Activated CD4-positive, alpha-beta T cell treated with anti-CD3 and anti-CD28 coated beads for 36 hours (primary cell): ENCODE results near the gene ABHD17A. TPM values are rescaled to one million over a fixed set of nuclear protein-coding genes. Genes with fewer than 3 reads are reported as not detected.
A peak's percentile ranks its signal among the peaks of the same experiment; 100 is the strongest.

Source experiments
- ATAC-seq: fragments of 200-7000 bp; cut with Tn5 transposase; one replicate; pipeline ENCODE4 v1.10.0; 2021; ENCODE audit warnings: mild to moderate bottlenecking, moderate library complexity
- CTCF ChIA-PET: fragments of 350-600 bp; sonication (Branson Sonifier 250); formaldehyde crosslinking; loops from one replicate; lab custom pipeline; 2021; ENCODE audit warnings: antibody characterized with exemption; lab: Charles Lee
- POLR2A ChIA-PET: fragments of 350-600 bp; sonication (Branson Sonifier 250); formaldehyde crosslinking; loops from one replicate; lab custom pipeline; 2021; ENCODE audit warnings: antibody characterized with exemption, inconsistent platforms; lab: Charles Lee
- DNase-seq: peaks from one replicate; pipeline ENCODE4 v3.0.0-alpha.2; 2020
- H3K27ac Mint-ChIP-seq: one replicate; pipeline ENCODE4 v1.8.0; 2021; ENCODE audit warnings: mixed read lengths
- H3K27me3 Mint-ChIP-seq: one replicate; pipeline ENCODE4 v1.8.0; 2021; ENCODE audit warnings: mixed read lengths
- H3K36me3 Mint-ChIP-seq: one replicate; pipeline ENCODE4 v1.8.0; 2021; ENCODE audit warnings: low read depth, mixed read lengths
- H3K4me1 Mint-ChIP-seq: one replicate; pipeline ENCODE4 v1.8.0; 2021; ENCODE audit warnings: mixed read lengths
- H3K4me3 Mint-ChIP-seq: one replicate; pipeline ENCODE4 v1.8.0; 2021; ENCODE audit warnings: mild to moderate bottlenecking, moderate library complexity, mixed read lengths
- H3K9me3 Mint-ChIP-seq: one replicate; pipeline ENCODE4 v1.8.0; 2021; ENCODE audit warnings: low read depth, mixed read lengths
- intact Hi-C, 2 experiments: fragments of 100-400 bp; cut with DNase I in 1 of 2; cut with micrococcal nuclease in 1 of 2; formaldehyde crosslinking; loops; one replicate each; pipeline versions ENCODE4 v1.14.2 to v1.15.1; 2022 to 2024; cut with DNase I, micrococcal nuclease
- total RNA-seq, 2 experiments: library from RNA; stranded (reverse); gene quantifications; one replicate each; pipeline ENCODE4 v1.2.3, GENCODE V29; 2021

The ABHD17A gene
- total RNA-seq, 2 experiments from 2014 or later: 84.5 to 88.5 TPM

GRCh38 chr19:1845125-1845515, 40.2 kb downstream of the ABHD17A start:
- ChIA-PET POLR2A (interaction anchor here (0.6 to 1.1 kb wide), 4 partner anchors 12 to 631 kb away, joined by 3 to 5 read pairs (median 4); partner anchors contain the start of gene GADD45B), CTCF (interaction anchor here (1.1 to 2.2 kb wide), 2 partner anchors 11 to 19 kb away, joined by 3 to 13 read pairs; no protein-coding TSS in a partner anchor)
- H3K9me3 Mint-ChIP-seq: no peaks in the 10 kb centered on the region
- ATAC-seq (no peak), DNase-seq (no peak)
- intact Hi-C loops: no loop called here
- peaks cover 67% of the 10 kb centered on the region for H3K4me1 Mint-ChIP-seq
- no peak overlapping the region for H3K27ac Mint-ChIP-seq
- H3K4me3 Mint-ChIP-seq: no peak overlapping the region
- peaks cover 11% of the 10 kb centered on the region for H3K36me3 Mint-ChIP-seq
- H3K27me3 Mint-ChIP-seq: no peaks in the 10 kb centered on the region

GRCh38 chr19:1844513-1845124, 40.7 kb downstream of the ABHD17A start:
- peaks cover 63% of the 10 kb centered on the region for H3K4me1 Mint-ChIP-seq
- H3K4me3 Mint-ChIP-seq: no peak overlapping the region
- intact Hi-C loops: no loop called here
- H3K9me3 Mint-ChIP-seq: no peaks in the 10 kb centered on the region
- CTCF ChIA-PET: no interaction called here
- DNase-seq (no peak), ATAC-seq (no peak)
- H3K27ac Mint-ChIP-seq: no peak overlapping the region
- POLR2A ChIA-PET: interaction anchor here (0.6 to 1.1 kb wide), 4 partner anchors 12 to 631 kb away, joined by 3 to 5 read pairs (median 4); partner anchors contain the start of gene GADD45B
- peaks cover 11% of the 10 kb centered on the region for H3K36me3 Mint-ChIP-seq
- H3K27me3 Mint-ChIP-seq: no peaks in the 10 kb centered on the region

GRCh38 chr19:1843646-1844394, 41.5 kb downstream of the ABHD17A start:
- H3K27ac Mint-ChIP-seq: no peak overlapping the region
- ATAC-seq (no peak), DNase-seq (no peak)
- H3K9me3 Mint-ChIP-seq: no peaks in the 10 kb centered on the region
- POLR2A ChIA-PET: no interaction called here
- peaks cover 11% of the 10 kb centered on the region for H3K36me3 Mint-ChIP-seq
- CTCF ChIA-PET: no interaction called here
- no peaks in the 10 kb centered on the region for H3K27me3 Mint-ChIP-seq
- H3K4me3 Mint-ChIP-seq: no peak overlapping the region
- intact Hi-C loops: no loop called here
- peaks cover 57% of the 10 kb centered on the region for H3K4me1 Mint-ChIP-seq

- no peak for ATAC-seq
- no peak overlapping the region for H3K4me3 Mint-ChIP-seq
- peaks cover 55% of the 10 kb centered on the region for H3K4me1 Mint-ChIP-seq
- peaks cover 11% of the 10 kb centered on the region for H3K36me3 Mint-ChIP-seq
- CTCF ChIA-PET: interaction anchor here (0.6 kb wide), 2 partner anchors 30 to 334 kb away, joined by 3 read pairs; no protein-coding TSS in a partner anchor
- POLR2A ChIA-PET: interaction anchor here (0.6 kb wide), 2 partner anchors 13 to 226 kb away, joined by 3 to 7 read pairs; no protein-coding TSS in a partner anchor
- intact Hi-C loops: no loop called here
- H3K27me3 Mint-ChIP-seq: no peaks in the 10 kb centered on the region
- no peak overlapping the region for H3K27ac Mint-ChIP-seq
- DNase-seq: no peak
- no peaks in the 10 kb centered on the region for H3K9me3 Mint-ChIP-seq
Measured at GRCh38 chr19:1843116-1843515, 42.2 kb downstream of the ABHD17A start.

GRCh38 chr19:1841209-1841924, 43.9 kb downstream of the ABHD17A start:
- CTCF ChIA-PET: interaction anchor here (1.0 to 1.3 kb wide), 3 partner anchors 9 to 15 kb away, joined by 3 to 7 read pairs (median 5); no protein-coding TSS in a partner anchor
- no peak overlapping the region for H3K27ac Mint-ChIP-seq
- POLR2A ChIA-PET: interaction anchor here (1.1 kb wide), 1 partner anchor 1005 kb away, joined by 5 read pairs; no protein-coding TSS in a partner anchor

GRCh38 chr19:1840541-1841115, 44.7 kb downstream of the ABHD17A start:
- no peaks in the 10 kb centered on the region for H3K27me3 Mint-ChIP-seq
- ATAC-seq (no peak), DNase-seq (no peak)
- H3K27ac Mint-ChIP-seq: peak overlapping the region; percentile 13
- H3K4me3 Mint-ChIP-seq: no peak overlapping the region
- POLR2A ChIA-PET: no interaction called here
- intact Hi-C loops: no loop called here
- no peaks in the 10 kb centered on the region for H3K9me3 Mint-ChIP-seq
- H3K36me3 Mint-ChIP-seq: peaks cover 2% of the 10 kb centered on the region
- CTCF ChIA-PET: interaction anchor here (0.5 to 1.0 kb wide), 2 partner anchors 14 to 202 kb away, joined by 3 read pairs; no protein-coding TSS in a partner anchor
- peaks cover 38% of the 10 kb centered on the region for H3K4me1 Mint-ChIP-seq

More at GRCh38 chr19:1841209-1841924, 43.9 kb downstream of the ABHD17A start:
- intact Hi-C loops: no loop called here
- Mint-ChIP-seq H3K4me1 (peaks cover 44% of the 10 kb centered on the region), H3K9me3 (no peaks in the 10 kb centered on the region), H3K27me3 (no peaks in the 10 kb centered on the region), H3K36me3 (peaks cover 4% of the 10 kb centered on the region), H3K4me3 (no peak overlapping the region)
- DNase-seq: no peak
- no peak for ATAC-seq

- POLR2A ChIA-PET: no interaction called here
- intact Hi-C loops: no loop called here
- DNase-seq (no peak), ATAC-seq (no peak)
- Mint-ChIP-seq H3K4me1 (peaks cover 37% of the 10 kb centered on the region), H3K4me3 (no peak overlapping the region), H3K27ac (peak overlapping the region; percentile 13), H3K27me3 (no peaks in the 10 kb centered on the region), H3K36me3 (peaks cover 1% of the 10 kb centered on the region), H3K9me3 (no peaks in the 10 kb centered on the region)
- CTCF ChIA-PET: interaction anchor here (0.5 to 1.0 kb wide), 3 partner anchors 14 to 202 kb away, joined by 3 read pairs; no protein-coding TSS in a partner anchor
Measured at GRCh38 chr19:1839658-1840540, 45.4 kb downstream of the ABHD17A start.

- Mint-ChIP-seq H3K4me3 (no peak overlapping the region), H3K4me1 (peaks cover 23% of the 10 kb centered on the region), H3K9me3 (no peaks in the 10 kb centered on the region), H3K36me3 (no peaks in the 10 kb centered on the region), H3K27ac (no peak overlapping the region), H3K27me3 (no peaks in the 10 kb centered on the region)
- POLR2A ChIA-PET: no interaction called here
- DNase-seq: peak; percentile 80
- ATAC-seq: peak; percentile 68
- intact Hi-C loops: no loop called here
- CTCF ChIA-PET: interaction anchor here (0.5 to 2.7 kb wide), 20 partner anchors 8 to 387 kb away, joined by 3 to 25 read pairs (median 3); partner anchors contain the start of genes REXO1 and TCF3
Measured at GRCh38 chr19:1837625-1838105, 47.6 kb downstream of the ABHD17A start.

- POLR2A ChIA-PET: interaction anchor here (0.6 kb wide), 1 partner anchor 8 kb away, joined by 3 read pairs; no protein-coding TSS in a partner anchor
- DNase-seq: no peak
- no peaks in the 10 kb centered on the region for H3K9me3 Mint-ChIP-seq
- CTCF ChIA-PET: interaction anchor here (0.5 to 2.7 kb wide), 13 partner anchors 8 to 286 kb away, joined by 3 to 25 read pairs (median 3); partner anchors contain the start of genes REXO1 and TCF3
- H3K4me1 Mint-ChIP-seq: peaks cover 20% of the 10 kb centered on the region
- ATAC-seq: peak; percentile 11
- H3K36me3 Mint-ChIP-seq: no peaks in the 10 kb centered on the region
- no peaks in the 10 kb centered on the region for H3K27me3 Mint-ChIP-seq
- intact Hi-C loops: no loop called here
- no peak overlapping the region for H3K4me3 Mint-ChIP-seq
- no peak overlapping the region for H3K27ac Mint-ChIP-seq
Measured at GRCh38 chr19:1837222-1837565, 48.1 kb downstream of the ABHD17A start.
